Neural cell (in vitro differentiated cells): Measurements from ENCODE around the gene MAN2B2. TPM values are rescaled to one million over a fixed set of nuclear protein-coding genes. Genes with fewer than 3 reads are reported as not detected.

Experiments
- H2AFZ ChIP-seq: fragments of 200-600, 300-800 bp; sonication (generic), shearing (Covaris generic); 2 replicates; pipeline ENCODE4 v1.6.0; 2014; ENCODE audit warnings: low read depth, mild to moderate bottlenecking, antibody characterized with exemption, low read length, moderate library complexity
- H3F3A ChIP-seq: fragments of 200-600 bp; shearing (Covaris generic); 2 replicates; pipeline ENCODE4 v1.6.1; 2016; ENCODE audit warnings: mild to moderate bottlenecking, moderate library complexity, mixed read lengths, antibody characterized with exemption, low read length; ENCODE audit not compliant: insufficient read depth, poor library complexity, severe bottlenecking
- H3K27ac ChIP-seq: fragments of 200-600, 300-800 bp; sonication (generic), shearing (Covaris generic); 2 replicates; pipeline ENCODE4 v1.5.1; 2014; ENCODE audit warnings: mild to moderate bottlenecking, low read length, moderate library complexity
- H3K27me3 ChIP-seq: fragments of 300-800, 200-600 bp; sonication (generic), shearing (Covaris generic); 2 replicates; pipeline ENCODE4 v1.6.0; 2014; ENCODE audit warnings: mild to moderate bottlenecking, low read depth, low read length, moderate library complexity; ENCODE audit not compliant: insufficient read depth
- H3K36me3 ChIP-seq: fragments of 300-800, 200-600 bp; sonication (generic), shearing (Covaris generic); 2 replicates; pipeline ENCODE4 v1.5.1; 2014; ENCODE audit warnings: mild to moderate bottlenecking, antibody characterized with exemption, low read length, moderate library complexity; ENCODE audit not compliant: insufficient read depth
- H3K4me2 ChIP-seq: fragments of 300-800, 200-600 bp; sonication (generic), shearing (Covaris generic); 2 replicates; pipeline ENCODE4 v1.6.0; 2014; ENCODE audit warnings: mild to moderate bottlenecking, low read length
- H3K4me3 ChIP-seq: fragments of 300-800, 200-600 bp; sonication (generic), shearing (Covaris generic); 2 replicates; pipeline ENCODE4 v1.5.1; 2014; ENCODE audit warnings: mild to moderate bottlenecking, low read length, moderate library complexity
- H3K79me2 ChIP-seq: fragments of 200-600 bp; shearing (Covaris generic); replicated peaks from 2 replicates; pipeline ENCODE4 v1.6.0; 2014; ENCODE audit warnings: mild to moderate bottlenecking, low read length, moderate library complexity; ENCODE audit not compliant: insufficient read depth
- H3K9ac ChIP-seq: fragments of 300-800, 200-600 bp; sonication (generic), shearing (Covaris generic); 2 replicates; pipeline ENCODE4 v1.6.1; 2016; ENCODE audit warnings: mild to moderate bottlenecking, low read length, mixed read lengths
- H3K9me2 ChIP-seq: fragments of 200-600 bp; shearing (Covaris generic); 2 replicates; pipeline ENCODE4 v1.6.1; 2016; ENCODE audit warnings: mild to moderate bottlenecking, low read length, mixed read lengths; ENCODE audit not compliant: insufficient read depth
- H3K9me3 ChIP-seq: fragments of 200-600, 300-800 bp; sonication (generic), shearing (Covaris generic); 2 replicates; pipeline ENCODE4 v1.6.1; 2016; ENCODE audit warnings: mild to moderate bottlenecking, mixed run types, low read length, moderate library complexity, mixed read lengths
- H4K20me1 ChIP-seq: fragments of 200-600 bp; shearing (Covaris generic); 2 replicates; pipeline ENCODE4 v1.6.1; 2016; ENCODE audit warnings: mild to moderate bottlenecking, mixed run types; ENCODE audit not compliant: insufficient read depth
- EP300 ChIP-seq: fragments of 450-650 bp; conservative IDR thresholded peaks from 2 replicates; pipeline ENCODE4 v1.6.1; 2014; ENCODE audit warnings: antibody characterized with exemption, mild to moderate bottlenecking, moderate library complexity; ENCODE audit not compliant: poor library complexity, severe bottlenecking
- EZH2 ChIP-seq: fragments of 200-600, 300-800 bp; shearing (Covaris generic), sonication (generic); IDR thresholded peaks from 2 replicates; pipeline ENCODE4 v1.6.1; 2014; ENCODE audit warnings: antibody characterized with exemption, low read length, borderline replicate concordance, mild to moderate bottlenecking; ENCODE audit not compliant: insufficient read depth, poor library complexity, severe bottlenecking
- MXI1 ChIP-seq: fragments of 450-650 bp; conservative IDR thresholded peaks from 2 replicates; pipeline ENCODE4 v1.6.1; 2014; ENCODE audit warnings: antibody characterized with exemption, mild to moderate bottlenecking; ENCODE audit not compliant: poor library complexity, severe bottlenecking
- POLR2AphosphoS5 ChIP-seq: IDR thresholded peaks from 2 replicates; pipeline ENCODE4 v1.6.1; 2012
- RAD21 ChIP-seq: fragments of 450-650 bp; conservative IDR thresholded peaks from 2 replicates; pipeline ENCODE4 v1.6.1; 2014; ENCODE audit warnings: antibody characterized with exemption, mild to moderate bottlenecking, moderate library complexity
- REST ChIP-seq: IDR thresholded peaks from 2 replicates; pipeline ENCODE4 v1.6.1; 2012; ENCODE audit warnings: borderline replicate concordance
- SMC3 ChIP-seq: fragments of 450-650 bp; conservative IDR thresholded peaks from 2 replicates; pipeline ENCODE4 v1.6.1; 2014; ENCODE audit warnings: antibody characterized with exemption, mild to moderate bottlenecking, moderate library complexity; ENCODE audit not compliant: poor library complexity
- TAF1 ChIP-seq: IDR thresholded peaks from 2 replicates; pipeline ENCODE4 v1.6.1; 2012; ENCODE audit warnings: low read depth
- polyA plus RNA-seq: library from polyadenylated mRNA; depleted of rRNA; stranded (reverse); fragments of >200 nt; gene quantifications from 2 replicates; pipeline ENCODE4 v1.2.3, GENCODE V29; 2014
- TF ChIP-seq, protein P1 (sequence below): fragments of 450-650 bp; IDR thresholded peaks from 2 replicates; pipeline ENCODE4 v1.5.1; 2014; ENCODE audit warnings: antibody characterized with exemption, mild to moderate bottlenecking, moderate library complexity; ENCODE audit not compliant: poor library complexity, severe bottlenecking

Gene MAN2B2
- polyA plus RNA-seq, 1 donor from 2014 or later = 7.5 TPM

GRCh38 chr4:6584865-6585264 lies 9.9 kb downstream of the MAN2B2 start:
- Histone ChIP-seq H3K79me2 (no peaks in the 10 kb centered on the region), H3K9ac (no peak overlapping the region), H3F3A (no peaks in the 10 kb centered on the region), H3K4me2 (no peak overlapping the region), H2AFZ (no peak overlapping the region), H3K36me3 (peaks cover 10% of the 10 kb centered on the region), H3K9me2 (no peaks in the 10 kb centered on the region), H3K27ac (no peak overlapping the region), H3K27me3 (no peaks in the 10 kb centered on the region), H4K20me1 (no peaks in the 10 kb centered on the region), H3K4me3 (no peak overlapping the region), H3K9me3 (no peaks in the 10 kb centered on the region)
- TF ChIP-seq RAD21 (no peak), REST (no peak), POLR2AphosphoS5 (no peak), TAF1 (no peak), EZH2 (no peak), EP300 (no peak), SMC3 (no peak), MXI1 (no peak)
- TF ChIP-seq, protein P1, sequence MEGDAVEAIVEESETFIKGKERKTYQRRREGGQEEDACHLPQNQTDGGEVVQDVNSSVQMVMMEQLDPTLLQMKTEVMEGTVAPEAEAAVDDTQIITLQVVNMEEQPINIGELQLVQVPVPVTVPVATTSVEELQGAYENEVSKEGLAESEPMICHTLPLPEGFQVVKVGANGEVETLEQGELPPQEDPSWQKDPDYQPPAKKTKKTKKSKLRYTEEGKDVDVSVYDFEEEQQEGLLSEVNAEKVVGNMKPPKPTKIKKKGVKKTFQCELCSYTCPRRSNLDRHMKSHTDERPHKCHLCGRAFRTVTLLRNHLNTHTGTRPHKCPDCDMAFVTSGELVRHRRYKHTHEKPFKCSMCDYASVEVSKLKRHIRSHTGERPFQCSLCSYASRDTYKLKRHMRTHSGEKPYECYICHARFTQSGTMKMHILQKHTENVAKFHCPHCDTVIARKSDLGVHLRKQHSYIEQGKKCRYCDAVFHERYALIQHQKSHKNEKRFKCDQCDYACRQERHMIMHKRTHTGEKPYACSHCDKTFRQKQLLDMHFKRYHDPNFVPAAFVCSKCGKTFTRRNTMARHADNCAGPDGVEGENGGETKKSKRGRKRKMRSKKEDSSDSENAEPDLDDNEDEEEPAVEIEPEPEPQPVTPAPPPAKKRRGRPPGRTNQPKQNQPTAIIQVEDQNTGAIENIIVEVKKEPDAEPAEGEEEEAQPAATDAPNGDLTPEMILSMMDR = no peak

DNA sequence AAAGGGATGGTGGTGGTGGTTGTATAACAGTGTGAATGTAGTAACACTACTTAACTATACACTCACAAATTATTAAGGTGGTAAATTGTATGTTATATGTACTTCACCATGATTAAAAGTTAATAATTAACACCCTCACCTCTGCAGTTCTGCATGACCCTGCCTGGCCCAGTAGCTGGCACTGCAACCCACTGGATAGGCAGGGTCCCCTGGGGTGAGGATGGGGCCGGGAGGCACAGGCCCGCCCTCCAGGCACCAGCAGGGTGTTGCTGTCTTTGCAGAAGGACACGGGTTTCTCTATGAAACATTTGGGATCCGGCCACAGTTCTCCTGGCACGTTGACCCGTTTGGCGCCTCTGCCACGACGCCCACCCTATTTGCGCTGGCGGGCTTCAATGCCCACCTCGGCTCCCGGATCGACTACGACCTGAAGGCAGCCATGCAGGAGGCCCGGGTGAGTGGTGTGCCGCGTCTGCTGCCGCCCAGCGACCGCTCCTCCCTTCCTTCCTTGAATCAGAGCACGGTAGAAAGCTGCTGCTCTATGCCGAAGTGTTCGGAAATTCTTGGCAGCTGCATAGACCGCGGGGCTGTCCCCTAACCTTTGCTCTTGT lies 11.8 kb downstream of the MAN2B2 start:
- Histone ChIP-seq H3K27ac (no peak overlapping the region), H4K20me1 (no peaks in the 10 kb centered on the region), H3K4me2 (no peak overlapping the region), H3K9me2 (no peaks in the 10 kb centered on the region), H3K9me3 (no peaks in the 10 kb centered on the region), H3K79me2 (no peaks in the 10 kb centered on the region), H3K27me3 (no peaks in the 10 kb centered on the region), H2AFZ (no peak overlapping the region), H3K4me3 (no peak overlapping the region), H3K36me3 (peaks cover under 1% of the 10 kb centered on the region), H3K9ac (no peak overlapping the region), H3F3A (no peaks in the 10 kb centered on the region)
- TF ChIP-seq SMC3 = no peak
- TF ChIP-seq EZH2 = no peak
